HepG2 (cell line): ENCODE data around the gene TBX5. TPM values are rescaled to one million over a fixed set of nuclear protein-coding genes. Genes with fewer than 3 reads are reported as not detected.

ENCODE experiments used
- ATAC-seq: fragments of 200-7000 bp; cut with Tn5 transposase; 3 replicates; pipeline ENCODE4 v1.9.1; 2020; ENCODE audit warnings: mild to moderate bottlenecking, moderate library complexity
- BruUV-seq: library from RNA; stranded (reverse); fragments of 400-500 nt; replicated peaks from 2 replicates; lab custom pipeline; 2021; lab: Mats Ljungman, UMichigan
- CTCF ChIA-PET: fragments of 300-600 bp; formaldehyde crosslinking; extraction: SDS; loops from one replicate; lab custom pipeline; 2021; ENCODE audit warnings: low total read pairs, inconsistent platforms, low intra/inter-chr PET ratio; lab: Yijun Ruan, JAX
- POLR2A ChIA-PET: fragments of 350-600 bp; sonication (Branson Sonifier 250); formaldehyde crosslinking; loops from one replicate; lab custom pipeline; 2020; ENCODE audit warnings: antibody characterized with exemption, inconsistent platforms; lab: Yijun Ruan, JAX
- DNase-seq: peaks from one replicate; pipeline ENCODE4 v3.0.0-alpha.2; 2015; ENCODE audit warnings: low spot score
- FAIRE-seq: peaks from 3 replicates; lab custom pipeline; 2011; peaks lifted over from hg19 to GRCh38; lab: Jason Lieb, UNC
- H2AFZ ChIP-seq: one replicate; pipeline ENCODE4 v1.6.1; 2011; ENCODE audit warnings: low read length, inconsistent platforms
- H3K27ac ChIP-seq: fragments of 300-600 bp; 3 replicates; pipeline ENCODE4 v1.8.0; 2011; ENCODE audit warnings: mixed run types, mild to moderate bottlenecking, mixed read lengths, low read length, inconsistent platforms; ENCODE audit not compliant: insufficient read depth; ENCODE audit errors: extremely low read length
- H3K27me3 ChIP-seq, 2 experiments: fragments of 200-600 bp in 1 of 2; 2 replicates in 1 of 2; 3 replicates in 1 of 2; pipeline versions ENCODE4 v1.6.0 to v1.8.0; 2011; ENCODE audit warnings: low read length in 2 of 2, mild to moderate bottlenecking in 2 of 2, moderate library complexity in 2 of 2, inconsistent platforms in 1 of 2; ENCODE audit not compliant: insufficient read depth in 2 of 2, control insufficient read depth in 1 of 2
- H3K36me3 ChIP-seq, 2 experiments: fragments of 200-600 bp in 1 of 2; replicated peaks in 1 of 2; 2 replicates in 1 of 2; 3 replicates in 1 of 2; pipeline versions ENCODE4 v1.5.1 to v1.8.0; 2011; ENCODE audit warnings: low read length in 2 of 2, inconsistent platforms in 1 of 2; ENCODE audit not compliant: insufficient read depth in 2 of 2, control insufficient read depth in 1 of 2
- H3K4me1 ChIP-seq: 2 replicates; pipeline ENCODE4 v1.5.1; 2012; ENCODE audit warnings: low read length, inconsistent platforms; ENCODE audit not compliant: insufficient read depth
- H3K4me2 ChIP-seq: 2 replicates; pipeline ENCODE4 v1.6.0; 2011; ENCODE audit warnings: low read depth, low read length, inconsistent platforms
- H3K4me3 ChIP-seq, 3 experiments: fragments of 200-600 bp in 1 of 3; sonication (generic), shearing (Covaris generic) in 1 of 3; replicated peaks in 1 of 3; 2 replicates each; pipeline ENCODE4 v1.5.1; 2011 to 2016; ENCODE audit warnings: low read length in 3 of 3, inconsistent platforms in 2 of 3, low read depth in 2 of 3, mild to moderate bottlenecking in 2 of 3, control low read depth in 1 of 3, mixed read lengths in 1 of 3; ENCODE audit not compliant: insufficient read depth in 1 of 3
- H3K79me2 ChIP-seq: one replicate; pipeline ENCODE4 v1.6.1; 2011; ENCODE audit warnings: low read length, inconsistent platforms; ENCODE audit not compliant: insufficient read depth
- H3K9ac ChIP-seq: 2 replicates; pipeline ENCODE4 v1.6.0; 2011; ENCODE audit warnings: mild to moderate bottlenecking, low read depth, low read length, inconsistent platforms; ENCODE audit not compliant: insufficient read depth
- H3K9me3 ChIP-seq: 2 replicates; pipeline ENCODE4 v1.5.1; 2012; ENCODE audit warnings: mild to moderate bottlenecking, low read length
- H4K20me1 ChIP-seq: 2 replicates; pipeline ENCODE4 v1.6.0; 2011; ENCODE audit warnings: inconsistent platforms, mild to moderate bottlenecking, low read length, moderate library complexity; ENCODE audit not compliant: insufficient read depth
- FIP1L1 ChIP-seq: fragments of 200-400 bp; formaldehyde crosslinking; IDR thresholded peaks from 2 replicates; pipeline ENCODE4 v1.6.1; 2018; ENCODE audit warnings: low read depth, mild to moderate bottlenecking, low read length, moderate library complexity, borderline replicate concordance; ENCODE audit not compliant: insufficient read depth
- NFKB2 ChIP-seq: sonication (generic); formaldehyde crosslinking; IDR thresholded peaks from 2 replicates; pipeline ENCODE4 v1.4.0; 2020; ENCODE audit warnings: missing genetic modification reagents, borderline replicate concordance
- NPAS2 ChIP-seq: sonication (generic); formaldehyde crosslinking; IDR thresholded peaks from 2 replicates; pipeline ENCODE4 v1.8.0; 2022; ENCODE audit warnings: mild to moderate bottlenecking, missing genetic modification reagents, borderline replicate concordance
- PAF1 ChIP-seq: IDR thresholded peaks from 2 replicates; pipeline ENCODE4 v1.6.1; 2016; ENCODE audit warnings: missing genetic modification reagents, missing compliant biosample characterization
- SIN3A ChIP-seq: IDR thresholded peaks from 2 replicates; pipeline ENCODE4 v1.6.1; 2011; ENCODE audit warnings: low read depth, mild to moderate bottlenecking, control low read depth, low read length, borderline replicate concordance
- SRF ChIP-seq: IDR thresholded peaks from 2 replicates; pipeline ENCODE4 v1.6.1; 2011; ENCODE audit warnings: mild to moderate bottlenecking, low read depth, low read length, moderate library complexity
- ZNF20 ChIP-seq: sonication (generic); formaldehyde crosslinking; IDR thresholded peaks from 2 replicates; pipeline ENCODE4 v1.4.0; 2020; ENCODE audit warnings: mild to moderate bottlenecking, moderate library complexity, missing genetic modification reagents
- ZNF329 ChIP-seq: sonication (generic); formaldehyde crosslinking; IDR thresholded peaks from 2 replicates; pipeline ENCODE4 v1.9.0; 2021; ENCODE audit warnings: low read depth, mild to moderate bottlenecking, missing genetic modification reagents
- ZNF781 ChIP-seq: sonication (generic); formaldehyde crosslinking; IDR thresholded peaks from 2 replicates; pipeline ENCODE4 v1.5.1; 2020; ENCODE audit warnings: borderline replicate concordance, mild to moderate bottlenecking, missing genetic modification reagents; ENCODE audit errors: not compliant biosample characterization
- ZNF83 ChIP-seq: sonication (generic); formaldehyde crosslinking; IDR thresholded peaks from 2 replicates; pipeline ENCODE4 v1.4.0; 2020; ENCODE audit warnings: missing genetic modification reagents, mild to moderate bottlenecking, borderline replicate concordance
- WGBS: methylation state at CpG from one replicate; pipeline ENCODE4 v1.1.6; 2017; ENCODE audit warnings: low lambda C conversion rate; 5-methylcytosine and 5-hydroxymethylcytosine counted together
- in situ Hi-C: cut with HindIII; loops from 2 replicates; pipeline ENCODE4 v1.10.0; 2017; ENCODE audit warnings: low pct_unique_long_range_greater_than_20kb; ENCODE audit not compliant: extremely low pct_ligation_motif_present
- intact Hi-C: fragments of 100-400 bp; cut with micrococcal nuclease; formaldehyde crosslinking; loops from one replicate; pipeline ENCODE4 v1.10.0; 2022; ENCODE audit not compliant: unreplicated experiment
- polyA plus RNA-seq, 8 experiments: library from polyadenylated mRNA; depleted of rRNA in 3 of 8; stranded (reverse) in 7 of 8; unstranded in 1 of 8; fragments of >200 nt; fragmentation: Illumina TruSeq in 4 of 8; extraction: Trizol in 4 of 8; gene quantifications; 2 replicates each; pipeline versions ENCODE4 v1.2.1 to v1.2.3, GENCODE V29; 2011 to 2016; ENCODE audit warnings: low read depth in 4 of 8, missing spikeins in 1 of 8, mixed read lengths in 1 of 8; ENCODE audit not compliant: insufficient read depth in 1 of 8
- total RNA-seq, 5 experiments: library from RNA; depleted of rRNA; stranded (reverse); fragments of >200 nt; fragmentation: Illumina TruSeq; extraction: Trizol; gene quantifications; 2 replicates each; pipeline ENCODE4 v1.2.3, GENCODE V29; 2016; ENCODE audit warnings: low read depth in 1 of 5
- TF ChIP-seq, protein P1 (sequence below), 2 experiments: fragments of 450-650 bp in 1 of 2; sonication (generic) in 1 of 2; formaldehyde crosslinking in 1 of 2; IDR thresholded peaks; 2 replicates each; pipeline versions ENCODE4 v1.6.1 to v1.8.0; 2016 to 2022; ENCODE audit warnings: antibody characterized with exemption in 1 of 2, mild to moderate bottlenecking in 1 of 2, missing genetic modification reagents in 1 of 2
- TF ChIP-seq, protein P2 (sequence below): sonication (generic); formaldehyde crosslinking; conservative IDR thresholded peaks from 2 replicates; pipeline ENCODE4 v1.8.1; 2023; ENCODE audit warnings: missing genetic modification reagents

Gene TBX5
- total and polyA plus RNA-seq, 2 of the 13 experiments (the other 11 are each of a cell fraction or from before 2014, with no cell fraction given), result not detected

DNA sequence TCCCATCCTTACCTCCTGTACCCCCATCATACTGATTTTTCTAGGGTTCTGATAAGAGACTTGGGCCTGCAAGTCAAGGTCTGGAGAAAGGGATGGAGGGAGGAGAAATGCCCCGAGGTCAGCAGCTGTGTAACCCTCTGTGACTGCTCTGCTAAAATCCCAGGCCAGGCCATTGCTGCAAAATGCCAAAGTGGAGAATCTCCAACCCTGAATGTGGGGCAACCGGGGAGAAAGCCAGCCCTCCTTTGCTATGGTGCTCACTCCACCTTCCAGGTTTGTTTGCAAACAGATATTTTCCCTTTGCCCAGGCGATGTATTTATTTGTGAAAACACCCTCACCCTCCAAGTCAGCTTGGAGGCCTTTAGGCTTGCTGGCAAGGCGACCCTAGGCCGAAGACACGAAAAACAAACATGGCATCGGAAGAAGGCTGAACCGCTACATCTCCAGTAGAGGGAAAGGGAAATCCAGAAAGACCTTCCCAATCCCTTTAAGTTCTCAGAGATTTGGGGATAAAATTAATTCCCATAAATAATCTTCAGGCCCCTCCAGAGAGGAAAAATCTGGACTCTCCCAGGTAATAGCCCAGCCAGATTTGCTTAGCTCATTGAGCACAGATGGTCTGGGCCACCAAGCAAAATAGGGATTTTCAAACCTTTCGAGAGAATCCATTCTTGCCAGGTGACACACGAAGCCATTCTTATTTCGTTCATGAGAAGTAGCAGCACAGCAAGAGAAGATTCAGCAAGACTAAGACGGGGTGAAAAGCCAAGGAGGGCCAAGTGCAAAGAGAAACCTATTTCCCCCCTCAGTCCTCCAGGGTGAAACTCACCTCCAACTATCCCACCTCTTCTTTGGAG is 1.3 kb upstream of the TBX5 start:
- FAIRE-seq, result no peak
- no peak for ATAC-seq
- H3K27me3 ChIP-seq, result peaks cover 4 to 83% of the 10 kb centered on the region in 2 experiments
- H3K27ac ChIP-seq, result no peak overlapping the region
- no peak overlapping the region for H3K4me3 ChIP-seq
- H3K9ac ChIP-seq, result no peak overlapping the region
- H3K9me3 ChIP-seq, result no peaks in the 10 kb centered on the region
- H3K4me1 ChIP-seq, result no peaks in the 10 kb centered on the region
- POLR2A ChIA-PET, result no interaction called here
- H3K36me3 ChIP-seq, result no peaks in the 10 kb centered on the region
- CTCF ChIA-PET, result no interaction called here
- DNase-seq, result no peak
- no peak overlapping the region for H2AFZ ChIP-seq
- no peak overlapping the region for H3K4me2 ChIP-seq
- intact Hi-C loops (no loop called here), in situ Hi-C loops (no loop called here)
- H3K79me2 ChIP-seq, result no peaks in the 10 kb centered on the region
- no TSS peak for BruUV-seq
- WGBS, result 25% methylated on average over 12 of the region's 12 CpGs
- H4K20me1 ChIP-seq, result no peaks in the 10 kb centered on the region
- no peak for TF ChIP-seq FIP1L1
- no peak for TF ChIP-seq SIN3A
- TF ChIP-seq ZNF83 (CRISPR knock-in tag), result no peak
- TF ChIP-seq NPAS2, result no peak
- TF ChIP-seq ZNF20 (CRISPR knock-in tag), result no peak
- TF ChIP-seq ZNF329 (CRISPR knock-in tag), result no peak
- no peak for TF ChIP-seq PAF1 (CRISPR knock-in tag)
- TF ChIP-seq, protein P1, sequence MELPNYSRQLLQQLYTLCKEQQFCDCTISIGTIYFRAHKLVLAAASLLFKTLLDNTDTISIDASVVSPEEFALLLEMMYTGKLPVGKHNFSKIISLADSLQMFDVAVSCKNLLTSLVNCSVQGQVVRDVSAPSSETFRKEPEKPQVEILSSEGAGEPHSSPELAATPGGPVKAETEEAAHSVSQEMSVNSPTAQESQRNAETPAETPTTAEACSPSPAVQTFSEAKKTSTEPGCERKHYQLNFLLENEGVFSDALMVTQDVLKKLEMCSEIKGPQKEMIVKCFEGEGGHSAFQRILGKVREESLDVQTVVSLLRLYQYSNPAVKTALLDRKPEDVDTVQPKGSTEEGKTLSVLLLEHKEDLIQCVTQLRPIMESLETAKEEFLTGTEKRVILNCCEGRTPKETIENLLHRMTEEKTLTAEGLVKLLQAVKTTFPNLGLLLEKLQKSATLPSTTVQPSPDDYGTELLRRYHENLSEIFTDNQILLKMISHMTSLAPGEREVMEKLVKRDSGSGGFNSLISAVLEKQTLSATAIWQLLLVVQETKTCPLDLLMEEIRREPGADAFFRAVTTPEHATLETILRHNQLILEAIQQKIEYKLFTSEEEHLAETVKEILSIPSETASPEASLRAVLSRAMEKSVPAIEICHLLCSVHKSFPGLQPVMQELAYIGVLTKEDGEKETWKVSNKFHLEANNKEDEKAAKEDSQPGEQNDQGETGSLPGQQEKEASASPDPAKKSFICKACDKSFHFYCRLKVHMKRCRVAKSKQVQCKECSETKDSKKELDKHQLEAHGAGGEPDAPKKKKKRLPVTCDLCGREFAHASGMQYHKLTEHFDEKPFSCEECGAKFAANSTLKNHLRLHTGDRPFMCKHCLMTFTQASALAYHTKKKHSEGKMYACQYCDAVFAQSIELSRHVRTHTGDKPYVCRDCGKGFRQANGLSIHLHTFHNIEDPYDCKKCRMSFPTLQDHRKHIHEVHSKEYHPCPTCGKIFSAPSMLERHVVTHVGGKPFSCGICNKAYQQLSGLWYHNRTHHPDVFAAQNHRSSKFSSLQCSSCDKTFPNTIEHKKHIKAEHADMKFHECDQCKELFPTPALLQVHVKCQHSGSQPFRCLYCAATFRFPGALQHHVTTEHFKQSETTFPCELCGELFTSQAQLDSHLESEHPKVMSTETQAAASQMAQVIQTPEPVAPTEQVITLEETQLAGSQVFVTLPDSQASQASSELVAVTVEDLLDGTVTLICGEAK (IDR thresholded peaks at IDR 0.05), result no peak
- TF ChIP-seq, protein P1 (CRISPR knock-in tag; IDR thresholded peaks at IDR 0.05), result no peak
- TF ChIP-seq, protein P2, sequence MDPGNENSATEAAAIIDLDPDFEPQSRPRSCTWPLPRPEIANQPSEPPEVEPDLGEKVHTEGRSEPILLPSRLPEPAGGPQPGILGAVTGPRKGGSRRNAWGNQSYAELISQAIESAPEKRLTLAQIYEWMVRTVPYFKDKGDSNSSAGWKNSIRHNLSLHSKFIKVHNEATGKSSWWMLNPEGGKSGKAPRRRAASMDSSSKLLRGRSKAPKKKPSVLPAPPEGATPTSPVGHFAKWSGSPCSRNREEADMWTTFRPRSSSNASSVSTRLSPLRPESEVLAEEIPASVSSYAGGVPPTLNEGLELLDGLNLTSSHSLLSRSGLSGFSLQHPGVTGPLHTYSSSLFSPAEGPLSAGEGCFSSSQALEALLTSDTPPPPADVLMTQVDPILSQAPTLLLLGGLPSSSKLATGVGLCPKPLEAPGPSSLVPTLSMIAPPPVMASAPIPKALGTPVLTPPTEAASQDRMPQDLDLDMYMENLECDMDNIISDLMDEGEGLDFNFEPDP (CRISPR knock-in tag), result no peak
- no peak for TF ChIP-seq NFKB2 (CRISPR knock-in tag)
- no peak for TF ChIP-seq ZNF781 (CRISPR knock-in tag)
- no peak for TF ChIP-seq SRF
